C4-2B (cell line): Measurements from ENCODE around the gene TMEM11.

ENCODE experiments used
- ZFX ChIP-seq: fragments of 450-650 bp; IDR thresholded peaks from 2 replicates; pipeline ENCODE4 v1.6.1; 2017
- TF ChIP-seq, protein P1 (sequence below): fragments of 450-650 bp; conservative IDR thresholded peaks from 2 replicates; pipeline ENCODE4 v1.5.1; 2017; ENCODE audit warnings: mild to moderate bottlenecking

DNA sequence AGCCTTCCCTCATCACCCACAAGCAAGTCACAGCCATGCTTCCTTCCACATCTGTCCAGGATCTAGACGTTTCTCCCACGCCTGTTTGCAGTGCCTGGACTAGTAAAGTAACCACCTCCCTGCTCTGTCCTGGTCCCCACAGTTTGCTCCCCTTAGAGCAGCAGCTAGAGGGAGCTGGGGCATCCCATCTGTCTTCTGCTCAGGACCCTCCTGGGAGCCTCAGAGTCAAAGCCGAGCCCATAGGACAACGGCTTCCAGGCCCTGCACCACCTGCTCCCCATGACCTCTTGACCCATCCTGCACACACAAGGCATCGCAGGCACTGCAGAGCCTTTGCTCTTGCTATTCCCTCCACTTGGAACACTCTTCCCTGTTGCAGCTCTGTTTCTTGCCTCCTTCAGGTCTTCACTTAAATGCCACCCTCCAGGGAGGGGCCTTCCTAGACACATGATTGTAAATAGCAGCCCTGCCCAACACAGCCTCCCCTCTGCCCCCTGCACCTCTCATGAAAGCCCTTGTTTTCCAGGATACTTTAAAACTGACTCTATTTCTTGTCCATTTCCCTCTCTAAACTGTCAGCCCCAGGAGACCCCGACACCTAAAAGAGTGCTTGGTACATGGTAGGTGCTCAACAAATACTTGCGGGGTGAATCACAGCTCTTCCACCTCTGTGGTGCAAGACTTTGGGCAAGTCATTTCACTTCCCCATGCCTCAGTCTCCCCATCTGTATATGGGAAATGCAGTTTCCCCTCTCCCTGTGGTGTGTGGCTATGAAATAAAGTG is 36.2 kb upstream of the TMEM11 start:
- TF ChIP-seq, protein P1, sequence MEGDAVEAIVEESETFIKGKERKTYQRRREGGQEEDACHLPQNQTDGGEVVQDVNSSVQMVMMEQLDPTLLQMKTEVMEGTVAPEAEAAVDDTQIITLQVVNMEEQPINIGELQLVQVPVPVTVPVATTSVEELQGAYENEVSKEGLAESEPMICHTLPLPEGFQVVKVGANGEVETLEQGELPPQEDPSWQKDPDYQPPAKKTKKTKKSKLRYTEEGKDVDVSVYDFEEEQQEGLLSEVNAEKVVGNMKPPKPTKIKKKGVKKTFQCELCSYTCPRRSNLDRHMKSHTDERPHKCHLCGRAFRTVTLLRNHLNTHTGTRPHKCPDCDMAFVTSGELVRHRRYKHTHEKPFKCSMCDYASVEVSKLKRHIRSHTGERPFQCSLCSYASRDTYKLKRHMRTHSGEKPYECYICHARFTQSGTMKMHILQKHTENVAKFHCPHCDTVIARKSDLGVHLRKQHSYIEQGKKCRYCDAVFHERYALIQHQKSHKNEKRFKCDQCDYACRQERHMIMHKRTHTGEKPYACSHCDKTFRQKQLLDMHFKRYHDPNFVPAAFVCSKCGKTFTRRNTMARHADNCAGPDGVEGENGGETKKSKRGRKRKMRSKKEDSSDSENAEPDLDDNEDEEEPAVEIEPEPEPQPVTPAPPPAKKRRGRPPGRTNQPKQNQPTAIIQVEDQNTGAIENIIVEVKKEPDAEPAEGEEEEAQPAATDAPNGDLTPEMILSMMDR: no peak
- TF ChIP-seq ZFX: no peak
